Stimulated activated CD4-positive, alpha-beta T cell treated with anti-CD3 and anti-CD28 coated beads, TNF-alpha, amount 100 ng/mL, for 1 hour (primary cell): ENCODE measurements around the gene SDF2L1.
A peak's percentile ranks its signal among the peaks of the same experiment; 100 is the strongest.
"Not testable (repeated sequence)": the region's sequence is repeated elsewhere in the genome, so short reads cannot be mapped to it uniquely, and the experiment has no call there.

Experiments used
- DNase-seq, 3 donors: peaks; one replicate each; pipeline ENCODE4 v3.0.0-alpha.2; 2020; ENCODE audit warnings: low read depth in 3 of 3, low spot score in 1 of 3

Gene SDF2L1, protein sequence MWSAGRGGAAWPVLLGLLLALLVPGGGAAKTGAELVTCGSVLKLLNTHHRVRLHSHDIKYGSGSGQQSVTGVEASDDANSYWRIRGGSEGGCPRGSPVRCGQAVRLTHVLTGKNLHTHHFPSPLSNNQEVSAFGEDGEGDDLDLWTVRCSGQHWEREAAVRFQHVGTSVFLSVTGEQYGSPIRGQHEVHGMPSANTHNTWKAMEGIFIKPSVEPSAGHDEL

DNA sequence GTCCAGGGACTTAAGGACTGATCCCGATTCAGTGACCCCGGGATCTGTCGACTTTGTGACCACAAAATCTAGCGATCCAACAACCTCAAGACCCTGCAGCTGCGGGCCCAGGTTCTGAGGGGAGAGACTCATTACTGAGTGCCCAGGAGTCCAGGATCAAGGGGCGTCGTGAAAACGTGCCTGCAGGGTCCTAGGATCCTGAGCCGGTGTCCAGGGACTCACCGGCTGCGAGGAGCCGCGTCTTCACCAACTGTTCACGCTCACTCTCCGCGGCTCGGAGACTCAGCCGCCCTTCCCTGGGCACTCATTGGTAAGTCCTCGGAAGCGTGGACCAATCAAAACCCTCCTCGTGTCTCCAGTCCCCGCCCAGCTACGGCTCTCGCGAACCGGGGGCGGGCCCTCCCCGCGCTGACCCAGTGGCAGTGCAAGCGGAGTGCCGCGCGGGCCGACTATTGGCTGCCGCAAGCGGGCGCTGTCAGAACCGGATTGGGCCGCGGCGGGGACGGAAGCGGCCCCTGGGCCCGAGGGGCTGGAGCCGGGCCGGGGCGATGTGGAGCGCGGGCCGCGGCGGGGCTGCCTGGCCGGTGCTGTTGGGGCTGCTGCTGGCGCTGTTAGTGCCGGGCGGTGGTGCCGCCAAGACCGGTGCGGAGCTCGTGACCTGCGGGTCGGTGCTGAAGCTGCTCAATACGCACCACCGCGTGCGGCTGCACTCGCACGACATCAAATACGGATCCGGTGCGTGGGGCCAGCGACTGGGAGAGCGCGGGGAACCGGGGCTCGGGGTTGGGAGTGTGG lies at the start of gene SDF2L1:
TSS of gene SDF2L1 (plus strand) at position 514 of the 795 bp plus-strand sequence. CDS start at position 549, 35 bp downstream.
- peak; percentile 95 to 98 (median 95) for DNase-seq

DNA sequence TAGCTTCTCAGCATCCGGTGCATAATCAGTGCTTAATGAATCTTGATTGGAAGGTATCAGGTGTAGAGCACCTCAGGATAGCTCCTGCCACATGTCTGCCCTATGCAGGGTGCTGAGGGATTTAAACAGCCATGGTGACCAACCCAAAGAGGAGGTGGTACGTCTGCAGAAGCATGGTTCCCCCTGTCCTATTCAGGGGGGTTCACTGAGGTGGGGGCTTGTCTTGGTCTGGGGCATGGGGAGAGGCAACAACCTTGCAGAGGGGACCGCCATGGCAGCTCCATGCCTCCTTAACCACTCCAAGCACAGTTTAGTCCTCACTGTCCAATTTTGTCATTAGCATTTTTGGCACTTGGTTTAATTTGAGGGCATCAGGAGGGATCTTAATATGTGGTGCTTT lies 49.7 kb upstream of the SDF2L1 start:
- no peak for DNase-seq

DNA sequence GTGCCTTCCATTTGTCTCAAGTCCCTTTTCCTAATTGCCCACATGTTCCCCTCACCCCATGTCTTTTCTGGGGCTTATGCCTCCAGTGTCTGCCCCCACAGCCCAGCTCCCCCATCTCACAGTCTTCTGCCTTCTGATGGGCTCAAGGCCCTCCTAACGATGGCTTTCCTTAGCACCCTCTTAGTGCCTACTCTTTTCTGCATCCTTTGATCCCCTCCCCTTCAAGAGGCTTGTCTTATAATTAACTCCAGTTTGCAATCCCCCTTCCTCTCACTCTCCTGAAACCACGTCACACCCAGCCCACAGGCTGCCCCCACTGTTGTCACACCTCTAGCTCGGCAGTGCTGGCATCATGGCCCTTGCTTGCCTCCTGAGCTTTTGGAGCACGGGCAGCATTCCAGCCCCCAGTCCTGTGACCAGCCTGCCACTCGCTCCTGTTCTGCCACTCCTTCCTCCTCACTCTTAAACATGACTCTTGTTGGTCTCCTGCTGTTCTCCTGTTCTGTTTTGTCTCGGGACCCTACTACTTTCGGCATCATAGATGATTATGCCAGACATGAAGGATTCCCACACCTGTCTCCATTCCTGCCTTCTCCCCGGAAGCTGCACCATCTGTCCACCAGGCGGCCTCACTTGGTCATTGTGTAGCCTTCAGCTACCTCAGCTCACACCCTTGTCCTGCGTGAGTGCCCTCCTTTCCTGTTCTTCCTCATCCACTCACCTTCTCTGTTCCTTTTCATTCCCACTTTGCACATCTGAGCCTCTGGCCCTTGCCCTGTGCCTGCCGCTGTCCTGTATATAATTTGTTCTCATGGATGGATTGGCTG lies 48.5 kb upstream of the SDF2L1 start:
- DNase-seq = no peak

DNA sequence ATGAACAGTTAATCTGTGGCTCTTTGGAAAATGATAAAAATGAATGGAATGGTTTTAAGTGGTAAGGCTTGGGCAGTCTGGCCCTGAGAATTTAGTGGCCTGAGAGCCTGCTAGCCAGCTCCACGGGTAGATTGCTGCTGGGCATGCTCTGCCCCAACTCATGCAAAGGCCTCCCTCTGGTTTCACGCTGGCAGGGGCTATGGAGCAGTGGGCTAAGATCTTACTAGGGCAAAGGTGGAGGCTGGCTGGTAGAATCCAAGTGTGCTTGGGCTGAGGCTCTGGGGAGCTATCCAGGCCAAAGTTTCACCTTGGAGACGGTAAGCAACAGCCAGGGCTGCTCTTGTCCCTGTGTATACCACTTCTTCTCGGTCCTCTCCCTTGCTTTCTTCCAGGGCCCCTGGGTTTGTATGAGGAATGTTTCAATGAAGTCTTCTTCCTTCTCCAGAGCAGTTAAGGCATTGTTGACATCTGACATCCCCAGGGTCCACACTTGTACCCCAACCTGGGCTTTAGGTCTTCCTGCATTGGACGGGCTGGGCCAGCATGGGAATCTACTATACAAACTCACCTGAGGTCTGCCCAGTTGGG lies 47.1 kb upstream of the SDF2L1 start:
- DNase-seq = no peak

DNA sequence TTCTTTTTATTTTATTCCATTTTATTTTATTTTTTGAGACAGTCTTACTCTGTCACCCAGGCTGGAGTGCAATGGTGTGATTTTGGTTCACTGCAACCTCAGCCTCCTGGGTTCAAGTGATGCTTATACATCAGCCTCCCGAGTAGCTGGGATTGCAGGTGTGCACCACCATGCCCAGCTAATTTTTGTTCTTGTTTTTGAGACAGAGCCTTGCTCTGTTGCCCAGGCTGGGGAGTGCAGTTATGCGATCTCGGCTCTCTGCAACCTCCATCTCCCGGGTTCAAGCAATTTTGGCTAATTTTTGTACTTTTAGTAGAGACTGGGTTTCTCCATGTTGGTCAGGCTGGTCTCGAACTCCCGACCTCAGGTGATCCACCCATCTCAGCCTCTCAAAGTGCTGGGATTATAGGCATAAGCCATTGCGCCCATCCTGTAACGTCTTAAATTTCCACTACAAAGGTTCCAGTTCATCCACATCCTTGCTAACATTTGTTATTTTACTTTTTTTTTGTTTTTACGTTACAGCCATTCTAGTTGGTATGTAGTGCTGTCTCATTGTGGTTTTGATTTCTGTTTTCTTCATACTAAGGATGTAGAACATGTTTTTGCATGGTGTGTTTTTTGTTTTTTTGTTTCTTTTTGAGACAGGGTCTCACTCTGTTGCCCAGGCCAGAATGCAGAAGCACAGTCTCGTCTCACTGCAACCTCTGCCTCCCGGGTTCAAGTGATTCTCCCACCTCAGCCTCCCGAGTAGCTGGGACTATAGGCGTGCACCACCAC lies 45.6 kb upstream of the SDF2L1 start:
- DNase-seq = not testable (repeated sequence)

DNA sequence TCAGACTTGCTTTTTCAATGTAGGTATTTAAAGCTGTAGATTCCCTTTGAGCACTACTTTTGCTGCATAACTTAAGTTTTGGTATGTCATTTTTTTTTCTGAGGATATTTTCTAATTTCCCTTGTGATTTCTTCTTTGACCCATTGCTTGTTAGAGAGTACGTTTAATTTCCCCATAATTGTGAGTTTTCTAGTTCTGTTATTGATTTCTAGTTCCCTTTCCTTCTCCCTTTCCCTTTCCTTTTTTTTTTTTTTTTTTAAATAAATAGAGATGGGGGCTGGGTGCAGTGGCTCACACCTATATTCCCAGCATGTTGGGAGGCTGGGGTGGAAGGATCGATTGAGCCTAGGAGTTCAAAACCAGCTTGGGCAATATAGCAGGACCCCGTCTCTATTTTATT lies 43.8 kb upstream of the SDF2L1 start:
- no peak for DNase-seq

DNA sequence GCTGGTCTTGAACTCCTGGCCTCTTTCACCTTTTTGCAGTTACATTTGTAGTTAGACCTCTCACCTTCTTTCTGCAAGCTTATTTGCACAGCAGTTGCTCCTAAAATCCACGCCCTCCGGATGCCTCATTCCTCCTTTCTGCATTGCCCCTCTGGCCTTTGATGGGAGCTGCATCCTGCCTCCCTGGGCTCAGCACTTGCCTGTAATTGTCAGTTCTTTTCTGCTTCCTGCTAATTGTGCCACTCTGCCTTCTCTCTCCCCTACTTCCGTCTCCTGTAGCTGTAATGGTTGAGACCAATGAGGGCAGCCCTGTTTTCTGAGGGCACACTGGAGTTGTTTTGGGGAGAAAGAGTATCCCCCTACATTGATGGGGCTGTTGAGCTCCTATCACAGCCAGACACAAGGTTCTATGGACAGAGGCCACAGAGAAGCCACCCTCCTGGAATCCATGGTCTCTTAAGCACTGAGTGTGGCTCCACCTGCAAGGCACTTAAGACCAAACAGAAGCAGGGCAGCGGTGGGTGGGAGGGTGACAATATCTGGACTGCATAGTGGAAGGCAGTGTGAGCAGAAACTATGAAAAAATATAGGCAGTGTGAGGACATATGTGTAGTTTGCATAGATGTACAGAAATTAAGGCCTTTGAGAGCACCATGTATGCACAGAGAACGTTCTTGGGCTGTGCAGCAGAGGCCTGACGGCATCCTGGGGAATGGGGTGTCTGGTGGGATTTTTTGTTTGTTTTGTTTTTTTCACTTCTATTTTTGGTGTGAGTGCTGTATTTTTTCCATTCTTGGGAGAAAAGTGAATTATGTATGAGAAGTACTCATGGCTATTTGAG lies 42.8 kb upstream of the SDF2L1 start:
- no peak for DNase-seq

DNA sequence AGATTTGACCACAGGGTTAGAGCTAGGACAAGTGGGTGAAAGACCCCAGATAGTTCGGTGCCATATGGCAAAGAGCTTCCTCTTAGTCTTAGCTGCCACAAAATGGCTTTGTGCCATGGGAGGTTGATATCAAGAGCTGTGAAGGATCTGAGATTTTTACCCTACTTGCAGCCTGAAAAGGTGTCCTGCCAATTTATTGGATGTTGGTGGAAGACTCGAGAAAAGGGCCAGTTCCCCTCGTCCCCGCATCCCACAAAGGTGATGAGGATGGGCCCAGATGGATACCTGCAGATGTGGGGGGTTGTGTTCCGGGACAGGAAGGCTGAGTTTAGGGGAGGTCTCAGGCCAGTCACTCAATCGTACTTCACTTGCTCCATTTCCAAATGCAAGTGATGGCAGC lies 39.5 kb upstream of the SDF2L1 start:
- no peak for DNase-seq

DNA sequence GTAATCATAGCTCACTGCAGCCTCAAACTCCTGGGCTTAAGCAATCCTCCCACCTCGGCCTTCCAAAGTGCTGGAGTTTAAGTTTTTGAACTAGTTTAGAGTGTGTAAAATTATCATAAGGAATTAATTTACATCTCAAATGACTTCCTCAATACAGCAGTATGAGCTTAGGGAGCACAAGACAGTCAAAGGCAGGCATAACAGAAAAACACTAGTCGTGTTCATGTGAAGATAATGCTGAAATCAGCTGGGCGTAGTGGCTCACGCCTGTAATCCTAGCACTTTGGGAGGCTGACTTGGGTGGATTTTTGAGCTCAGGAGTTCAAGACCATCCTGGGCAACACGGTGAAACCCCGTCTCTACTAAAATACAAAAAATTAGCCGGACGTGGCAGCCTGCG lies 38.1 kb upstream of the SDF2L1 start:
- DNase-seq = no peak

DNA sequence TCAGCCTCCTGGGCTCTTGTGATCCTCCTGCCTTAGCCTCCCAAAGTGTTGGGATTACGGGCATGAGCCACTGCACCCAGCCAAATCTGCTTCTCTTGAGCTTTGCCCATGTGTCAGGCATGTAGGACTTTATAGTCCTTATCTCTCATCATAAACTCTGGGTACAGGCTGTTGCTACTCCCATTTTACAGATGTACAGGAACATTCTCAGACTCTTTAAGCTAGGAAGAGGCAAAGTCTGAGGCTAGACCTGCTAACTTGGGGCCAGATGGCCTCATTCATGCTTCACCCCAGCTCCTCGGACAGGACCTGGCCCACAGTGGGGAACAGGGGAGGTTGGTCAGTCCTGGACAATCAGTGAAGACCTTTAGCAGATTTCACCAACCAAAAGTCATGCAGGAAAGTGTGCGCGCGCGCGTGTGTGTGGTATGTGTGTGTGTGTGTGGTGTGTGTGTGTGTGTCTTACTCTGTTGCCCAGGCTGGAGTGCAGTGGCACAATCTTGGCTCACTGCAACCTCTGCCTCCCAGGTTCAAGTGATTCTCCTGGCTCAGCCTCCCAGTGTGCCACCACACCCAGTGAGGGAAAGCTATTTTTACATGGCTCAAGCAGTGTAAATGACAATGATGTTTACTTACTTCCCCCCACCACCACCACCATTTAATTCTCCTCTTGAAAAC lies 36.1 kb upstream of the SDF2L1 start:
- no peak for DNase-seq

DNA sequence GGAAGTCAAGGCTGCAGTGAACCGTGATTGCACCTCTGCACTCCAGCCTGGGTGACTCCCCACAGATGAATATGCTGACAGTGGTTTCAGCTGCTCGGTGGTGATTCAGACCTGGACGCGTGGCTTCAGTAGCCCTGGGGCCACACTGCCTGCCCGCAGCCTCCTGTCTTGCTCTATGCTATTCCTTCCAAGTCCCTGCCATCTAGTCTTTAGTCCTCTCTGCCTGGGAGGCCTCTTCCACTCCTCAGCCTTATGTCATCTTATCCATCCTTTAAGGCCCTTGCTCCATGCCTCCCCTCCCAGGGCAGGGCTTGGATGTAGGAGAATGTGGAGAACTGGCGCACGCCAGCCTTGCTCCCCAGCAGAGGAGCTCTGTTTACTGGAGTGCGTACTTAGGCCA lies 35.3 kb upstream of the SDF2L1 start:
- no peak for DNase-seq

DNA sequence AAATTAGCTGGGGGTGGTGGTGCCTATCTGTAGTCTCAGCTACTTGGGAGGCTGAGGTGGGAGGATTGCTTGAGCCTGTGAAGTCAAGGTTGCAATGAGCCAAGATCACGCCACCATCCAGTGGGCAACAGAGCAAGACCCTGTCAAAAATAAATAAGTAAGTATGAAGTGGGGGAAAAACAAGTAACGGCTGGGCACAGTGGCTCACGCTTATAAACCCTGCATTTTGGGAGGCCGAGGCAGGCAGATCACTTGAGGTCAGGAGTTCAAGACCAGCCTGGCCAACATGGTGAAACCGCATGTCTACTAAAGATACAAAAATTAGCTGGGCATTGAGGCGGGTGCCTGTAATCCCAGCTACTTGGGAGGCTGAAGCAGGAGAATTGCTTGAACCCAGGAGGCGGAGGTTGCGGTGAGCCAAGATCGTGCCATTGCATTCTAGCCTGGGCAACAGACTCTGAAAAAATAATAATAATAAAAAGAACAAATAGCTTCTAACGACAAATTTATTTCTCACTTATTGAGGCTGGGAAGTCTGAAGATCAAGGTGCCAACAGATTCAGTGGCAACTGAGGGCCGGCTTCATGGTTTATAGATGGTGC lies 32.4 kb upstream of the SDF2L1 start:
- not testable (repeated sequence) for DNase-seq

DNA sequence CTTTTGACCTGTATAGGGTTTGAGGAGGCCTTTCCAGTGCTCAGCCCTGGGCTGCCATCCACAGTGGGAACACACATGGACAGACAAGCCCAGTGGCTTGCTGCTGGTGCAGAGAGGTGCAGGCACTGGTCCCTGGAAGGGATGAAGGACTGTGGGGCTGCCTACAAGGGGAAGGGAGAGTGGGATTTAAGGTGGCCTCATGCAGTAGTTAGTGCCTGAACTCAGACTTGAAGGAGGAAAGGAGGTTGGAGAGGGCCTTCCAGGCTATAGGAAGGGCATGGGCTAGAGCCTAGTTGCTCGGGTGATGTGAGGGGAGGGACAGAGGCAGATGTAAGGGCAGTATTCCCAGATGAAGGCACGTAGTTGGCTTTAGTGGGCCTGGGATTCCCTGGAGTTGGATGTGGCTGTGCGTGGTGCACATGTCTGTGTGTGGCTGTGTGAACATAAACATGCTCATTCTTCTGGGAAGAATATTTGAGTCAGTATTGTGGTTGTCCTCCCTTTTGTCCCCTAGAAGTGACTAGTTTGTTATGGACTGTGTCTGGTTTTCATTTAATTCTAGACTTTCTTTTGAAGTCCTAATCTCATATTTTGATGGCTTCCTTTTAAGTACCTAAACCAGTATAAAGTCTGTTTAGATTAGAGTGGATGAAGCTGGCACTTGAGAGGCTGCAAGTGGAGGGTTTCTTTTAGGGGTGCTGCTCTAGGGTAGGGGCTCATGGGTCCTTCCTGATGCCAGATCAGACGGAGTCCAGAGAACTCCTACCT lies 30.7 kb upstream of the SDF2L1 start:
- DNase-seq = no peak

DNA sequence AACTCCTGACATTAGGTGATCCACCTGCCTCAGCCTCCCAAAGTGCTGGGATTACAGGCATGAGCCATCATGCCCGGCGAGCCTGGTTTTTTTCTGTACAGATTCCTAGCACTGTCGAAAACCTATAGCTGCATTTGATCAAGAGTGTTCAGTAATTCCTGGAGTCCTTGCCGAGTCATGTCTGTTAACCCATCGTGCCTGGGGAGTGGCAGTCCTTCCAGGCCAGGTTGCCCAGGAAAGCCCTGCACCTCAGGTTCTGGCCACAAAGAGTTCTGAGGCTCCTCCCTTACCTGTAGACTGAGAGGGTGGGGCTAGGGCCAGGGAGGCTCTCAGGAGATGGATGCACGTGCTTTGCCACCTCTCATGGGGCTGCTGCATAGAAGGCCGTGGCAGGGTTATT lies 29.2 kb upstream of the SDF2L1 start:
- no peak for DNase-seq

DNA sequence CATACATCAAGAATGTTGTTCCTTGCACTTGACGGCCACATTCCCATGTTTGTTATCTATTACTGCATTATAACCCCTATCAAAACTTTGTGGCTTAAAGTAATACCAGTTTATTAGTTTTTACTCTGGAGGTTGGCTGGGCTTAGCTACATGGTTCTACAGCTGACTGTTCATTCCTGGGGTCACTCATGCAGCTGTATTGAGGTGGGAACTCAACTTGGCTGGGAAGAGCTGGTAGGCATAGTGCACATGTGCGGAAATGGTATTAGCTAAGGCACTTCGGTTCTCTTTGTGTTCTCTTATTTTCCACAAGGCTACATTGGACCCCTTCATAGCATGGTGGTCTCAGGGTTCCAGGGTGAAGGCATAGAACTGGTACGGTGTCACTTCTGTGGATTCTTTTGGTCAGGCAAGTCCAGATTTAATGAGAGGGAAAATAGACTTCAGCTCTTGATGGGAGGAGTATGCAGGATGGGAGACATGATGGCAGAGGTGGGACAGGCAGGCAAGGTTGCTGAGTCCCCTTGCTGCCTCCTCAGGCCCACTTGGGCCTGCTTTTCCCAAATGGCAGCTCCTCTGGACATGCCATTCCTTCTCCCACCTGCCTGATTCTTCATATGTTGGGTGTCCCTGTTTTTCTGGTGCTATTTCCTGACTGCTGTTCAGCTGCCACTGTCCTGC lies 28.4 kb upstream of the SDF2L1 start:
- DNase-seq = no peak

DNA sequence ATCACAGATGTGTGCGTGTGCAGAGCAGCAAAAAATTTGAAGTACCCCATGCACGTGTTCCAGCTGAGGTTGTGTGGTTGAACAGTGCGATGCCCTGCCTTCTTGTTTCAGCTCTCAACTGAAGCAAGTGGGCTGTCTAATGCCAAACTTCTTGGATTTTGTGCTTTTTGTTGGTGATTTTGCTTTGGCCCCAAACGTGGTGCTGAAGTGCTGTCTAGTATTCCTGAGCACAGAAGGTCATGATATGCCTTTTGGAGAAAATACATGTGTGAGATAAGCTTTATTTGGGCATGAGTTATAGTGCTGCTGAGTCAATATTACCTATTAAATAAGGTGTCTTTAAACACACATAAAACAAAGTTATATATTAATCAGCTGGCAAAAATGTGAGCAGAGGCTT lies 26.4 kb upstream of the SDF2L1 start:
- DNase-seq = no peak

DNA sequence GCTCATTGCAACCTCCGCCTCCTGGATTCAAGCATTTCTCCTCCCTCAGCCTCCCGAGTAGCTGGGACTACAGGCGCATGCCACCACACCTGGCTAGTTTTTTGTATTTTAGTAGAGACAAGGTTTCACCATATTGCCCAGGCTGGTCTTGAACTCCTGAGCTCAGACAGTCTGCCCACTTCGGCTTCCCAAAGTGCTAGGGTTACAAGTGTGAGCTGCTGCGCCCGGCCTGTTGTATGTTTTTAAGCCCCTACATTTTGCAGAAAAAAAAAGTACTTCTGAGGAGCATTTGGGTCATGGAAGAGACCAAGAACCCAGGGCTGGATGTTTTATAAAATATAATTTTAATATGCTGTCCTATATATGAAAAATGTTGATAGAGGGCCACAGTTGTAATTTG lies 24.8 kb upstream of the SDF2L1 start:
- not testable (repeated sequence) for DNase-seq

DNA sequence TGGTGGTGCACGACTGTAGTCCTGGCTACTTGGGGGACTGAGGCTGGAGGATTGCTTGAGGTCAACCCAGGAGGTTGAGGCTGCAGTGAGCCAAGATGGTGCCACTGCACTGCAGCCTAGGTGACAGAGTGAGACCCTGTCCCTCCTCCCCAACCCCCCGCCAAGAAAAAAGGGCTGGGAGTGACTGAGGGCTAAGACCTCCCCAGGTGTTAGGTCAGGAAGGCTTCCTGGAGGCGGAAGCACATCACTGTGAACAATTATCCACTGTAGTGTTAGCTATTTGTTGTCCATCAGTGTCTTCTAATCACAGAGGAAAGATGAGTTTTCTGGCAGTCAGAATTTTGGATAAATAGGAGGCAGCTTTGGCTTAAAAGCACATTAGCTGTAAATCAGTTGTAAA lies 21.1 kb upstream of the SDF2L1 start:
- DNase-seq = no peak
